GM19467 (cell line): ENCODE data around the gene SHC3.
"Not testable (repeated sequence)": the region's sequence is repeated elsewhere in the genome, so short reads cannot be mapped to it uniquely, and the experiment has no call there.

Source experiments
- ATAC-seq: cut with Tn5 transposase; IDR thresholded peaks from one replicate; pipeline ENCODE4 v1.9.1; 2021; ENCODE audit warnings: mild to moderate bottlenecking, moderate library complexity; ENCODE audit not compliant: unreplicated experiment

Gene SHC3

GRCh38 chr9:89177944-89178829, at the start of gene SHC3:
SHC3 (minus strand) TSS chr9:89178818; CDS start chr9:89178460, 358 bp downstream.
- no peak for ATAC-seq

GRCh38 chr9:89225991-89226471, 47.4 kb upstream of the SHC3 start:
- ATAC-seq: no peak

- no peak for ATAC-seq
Observed at GRCh38 chr9:89225587-89225986, 47.0 kb upstream of the SHC3 start.

- ATAC-seq: no peak
Observed at GRCh38 chr9:89225036-89225435, 46.4 kb upstream of the SHC3 start.

GRCh38 chr9:89224633-89225032, 46.0 kb upstream of the SHC3 start:
- ATAC-seq: no peak

GRCh38 chr9:89223396-89223977, 44.9 kb upstream of the SHC3 start:
- ATAC-seq: no peak

- ATAC-seq: no peak
Observed at GRCh38 chr9:89219637-89220036, 41.0 kb upstream of the SHC3 start.

GRCh38 chr9:89218040-89218928, 39.7 kb upstream of the SHC3 start:
- ATAC-seq: no peak

- ATAC-seq: no peak
Observed at GRCh38 chr9:89215342-89215741, 36.7 kb upstream of the SHC3 start.

GRCh38 chr9:89213396-89213880, 34.8 kb upstream of the SHC3 start:
- ATAC-seq: no peak

- no peak for ATAC-seq
Observed at GRCh38 chr9:89212171-89212570, 33.6 kb upstream of the SHC3 start.

GRCh38 chr9:89209311-89209710, 30.7 kb upstream of the SHC3 start:
- ATAC-seq: not testable (repeated sequence)

- no peak for ATAC-seq
Observed at GRCh38 chr9:89207026-89207425, 28.4 kb upstream of the SHC3 start.

- ATAC-seq: no peak
Observed at GRCh38 chr9:89204801-89205200, 26.2 kb upstream of the SHC3 start.

- ATAC-seq: no peak
Observed at GRCh38 chr9:89195131-89195797, 16.6 kb upstream of the SHC3 start.

GRCh38 chr9:89194421-89195130, 16.0 kb upstream of the SHC3 start:
- no peak for ATAC-seq

GRCh38 chr9:89191004-89191403, 12.4 kb upstream of the SHC3 start:
- no peak for ATAC-seq

- ATAC-seq: no peak
Observed at GRCh38 chr9:89189215-89189614, 10.6 kb upstream of the SHC3 start.

- ATAC-seq: no peak
Observed at GRCh38 chr9:89187950-89188349, 9.3 kb upstream of the SHC3 start.

- ATAC-seq: no peak
Observed at GRCh38 chr9:89187541-89187940, 8.9 kb upstream of the SHC3 start.
